CD14-positive monocyte (primary cell): Measurements from ENCODE around the gene RNFT2. TPM values are rescaled to one million over a fixed set of nuclear protein-coding genes. Genes with fewer than 3 reads are reported as not detected.

ENCODE experiments used
- DNase-seq, 3 donors: peaks; one replicate each; pipeline ENCODE4 v3.0.0-alpha.2; 2011 to 2022
- H2AFZ ChIP-seq: 2 replicates; pipeline ENCODE4 v1.6.0; 2012; ENCODE audit warnings: mild to moderate bottlenecking, low read depth, low read length, inconsistent platforms; ENCODE audit not compliant: insufficient read depth, poor library complexity, severe bottlenecking
- H3K27ac ChIP-seq, 2 donors: 1 replicate in 1 of 2; 2 replicates in 1 of 2; pipeline ENCODE4 v1.5.1; 2012 to 2013; ENCODE audit warnings: low read length in 2 of 2, control low read depth in 1 of 2, inconsistent platforms in 1 of 2, low read depth in 1 of 2, mild to moderate bottlenecking in 1 of 2
- H3K27me3 ChIP-seq, 2 donors: one replicate each; pipeline versions ENCODE4 v1.6.0 to v1.6.1; 2011 to 2013; ENCODE audit warnings: low read length in 2 of 2; ENCODE audit not compliant: control insufficient read depth in 2 of 2, insufficient read depth in 2 of 2
- H3K36me3 ChIP-seq, 2 donors: replicated peaks in 1 of 2; 1 replicate in 1 of 2; 2 replicates in 1 of 2; pipeline versions ENCODE4 v1.5.1 to v1.6.1; 2012 to 2013; ENCODE audit warnings: low read length in 2 of 2, control low read depth in 1 of 2, inconsistent platforms in 1 of 2, mild to moderate bottlenecking in 1 of 2; ENCODE audit not compliant: insufficient read depth in 2 of 2, control insufficient read depth in 1 of 2
- H3K4me1 ChIP-seq, 2 donors: 1 replicate in 1 of 2; 2 replicates in 1 of 2; pipeline versions ENCODE4 v1.5.1 to v1.6.1; 2012 to 2013; ENCODE audit warnings: low read length in 2 of 2, control low read depth in 1 of 2, inconsistent platforms in 1 of 2, mild to moderate bottlenecking in 1 of 2, moderate library complexity in 1 of 2; ENCODE audit not compliant: insufficient read depth in 2 of 2, control insufficient read depth in 1 of 2
- H3K4me2 ChIP-seq: replicated peaks from 2 replicates; pipeline ENCODE3; 2012; ENCODE audit warnings: low read length, moderate library complexity, mild to moderate bottlenecking; ENCODE audit not compliant: poor library complexity, severe bottlenecking; ENCODE audit errors: extremely low read depth
- H3K4me3 ChIP-seq, 3 experiments: fragments of 200-600 bp in 1 of 3; sonication (generic) in 1 of 3; replicated peaks in 1 of 3; 1 replicate in 2 of 3; 2 replicates in 1 of 3; pipeline ENCODE4 v1.5.1; 2011 to 2013; ENCODE audit warnings: low read length in 3 of 3, mild to moderate bottlenecking in 3 of 3, control low read depth in 2 of 3, low read depth in 2 of 3, inconsistent platforms in 1 of 3, moderate library complexity in 1 of 3
- H3K79me2 ChIP-seq: 2 replicates; pipeline ENCODE4 v1.6.0; 2012; ENCODE audit warnings: mild to moderate bottlenecking, control low read depth, inconsistent platforms, low read length, moderate library complexity; ENCODE audit not compliant: insufficient read depth
- H3K9ac ChIP-seq: 2 replicates; pipeline ENCODE4 v1.6.0; 2017; ENCODE audit warnings: low read length, mild to moderate bottlenecking; ENCODE audit not compliant: insufficient read depth, poor library complexity, severe bottlenecking
- H3K9me3 ChIP-seq, 2 donors: replicated peaks in 1 of 2; 1 replicate in 1 of 2; 2 replicates in 1 of 2; pipeline versions ENCODE4 v1.5.1 to v1.6.1; 2012 to 2013; ENCODE audit warnings: low read length in 2 of 2, control low read depth in 1 of 2; ENCODE audit not compliant: control insufficient read depth in 1 of 2, insufficient read depth in 1 of 2
- H4K20me1 ChIP-seq: 2 replicates; pipeline ENCODE4 v1.6.0; 2012; ENCODE audit warnings: mild to moderate bottlenecking, low read length, control low read depth, moderate library complexity; ENCODE audit not compliant: insufficient read depth
- H3K27ac Mint-ChIP-seq, 7 donors: one replicate each; pipeline ENCODE4 v1.8.0; 2020; ENCODE audit warnings: mild to moderate bottlenecking in 7 of 7, mixed read lengths in 7 of 7, moderate library complexity in 6 of 7, inconsistent platforms in 2 of 7
- H3K27me3 Mint-ChIP-seq, 3 donors: one replicate each; pipeline ENCODE4 v1.8.0; 2021 to 2022; ENCODE audit warnings: low read depth in 3 of 3, mild to moderate bottlenecking in 3 of 3, mixed read lengths in 3 of 3, moderate library complexity in 3 of 3, inconsistent platforms in 1 of 3
- H3K36me3 Mint-ChIP-seq, 2 donors: one replicate each; pipeline ENCODE4 v1.8.0; 2020; ENCODE audit warnings: mixed read lengths in 2 of 2, inconsistent platforms in 1 of 2, mild to moderate bottlenecking in 1 of 2
- H3K4me1 Mint-ChIP-seq: one replicate; pipeline ENCODE4 v1.8.0; 2020; ENCODE audit warnings: mild to moderate bottlenecking, mixed read lengths
- H3K4me3 Mint-ChIP-seq, 2 donors: one replicate each; pipeline ENCODE4 v1.8.0; 2020; ENCODE audit warnings: mild to moderate bottlenecking in 2 of 2, mixed read lengths in 2 of 2, moderate library complexity in 1 of 2
- H3K9me3 Mint-ChIP-seq, 7 donors: one replicate each; pipeline ENCODE4 v1.8.0; 2020 to 2022; ENCODE audit warnings: mixed read lengths in 7 of 7, mild to moderate bottlenecking in 6 of 7, moderate library complexity in 6 of 7, inconsistent platforms in 2 of 7
- WGBS: methylation state at CpG from one replicate; pipeline ENCODE4 v1.1.5; 2013; ENCODE audit warnings: missing lambda C conversion rate; ENCODE audit not compliant: insufficient coverage; 5-methylcytosine and 5-hydroxymethylcytosine counted together
- intact Hi-C, 2 donors: fragments of 100-400 bp; cut with micrococcal nuclease; formaldehyde crosslinking; loops; one replicate each; pipeline versions ENCODE4 v1.15.0 to v1.15.1; 2023
- polyA plus RNA-seq, 3 donors: library from polyadenylated mRNA; depleted of rRNA in 1 of 3; unstranded in 2 of 3; stranded (reverse) in 1 of 3; fragments of 300-500 nt in 2 of 3; fragments of >200 nt in 1 of 3; fragmentation: Illumina TruSeq in 2 of 3; gene quantifications; 1 replicate in 2 of 3; 2 replicates in 1 of 3; pipeline ENCODE4 v1.2.3, GENCODE V29; 2012 to 2021
- TF ChIP-seq, protein P1 (sequence below): fragments of 200-600 bp; IDR thresholded peaks from one replicate; pipeline ENCODE4 v1.8.0; 2022; ENCODE audit warnings: antibody characterized with exemption, mild to moderate bottlenecking

Gene RNFT2
- polyA plus RNA-seq, 3 donors = 0.05 TPM; not detected in 2

- Histone ChIP-seq H3K79me2 (peaks cover 56% of the 10 kb centered on the region), H3K9me3 (no peaks in the 10 kb centered on the region), H4K20me1 (peaks cover 46% of the 10 kb centered on the region), H3K4me2 (no peak overlapping the region), H3K9ac (no peak overlapping the region), H3K27me3 (peaks cover 0 to 3% of the 10 kb centered on the region in 2 donors), H2AFZ (no peak overlapping the region), H3K27ac (no peak overlapping the region), H3K36me3 (peaks cover 18 to 42% of the 10 kb centered on the region in 2 donors), H3K4me1 (peaks cover 15 to 26% of the 10 kb centered on the region in 2 donors), H3K4me3 (no peak overlapping the region)
- Mint-ChIP-seq H3K9me3 (no peaks in the 10 kb centered on the region), H3K4me1 (peaks cover 22% of the 10 kb centered on the region), H3K27ac (peak overlapping the region in 1 of 7 donors; percentile 1), H3K36me3 (peaks cover 22 to 30% of the 10 kb centered on the region in 2 donors), H3K27me3 (peaks cover 0 to 8% (median 3%) of the 10 kb centered on the region in 3 donors), H3K4me3 (no peak overlapping the region)
- 100% methylated on average over 2 of the region's 5 CpGs for WGBS
- TF ChIP-seq, protein P1, sequence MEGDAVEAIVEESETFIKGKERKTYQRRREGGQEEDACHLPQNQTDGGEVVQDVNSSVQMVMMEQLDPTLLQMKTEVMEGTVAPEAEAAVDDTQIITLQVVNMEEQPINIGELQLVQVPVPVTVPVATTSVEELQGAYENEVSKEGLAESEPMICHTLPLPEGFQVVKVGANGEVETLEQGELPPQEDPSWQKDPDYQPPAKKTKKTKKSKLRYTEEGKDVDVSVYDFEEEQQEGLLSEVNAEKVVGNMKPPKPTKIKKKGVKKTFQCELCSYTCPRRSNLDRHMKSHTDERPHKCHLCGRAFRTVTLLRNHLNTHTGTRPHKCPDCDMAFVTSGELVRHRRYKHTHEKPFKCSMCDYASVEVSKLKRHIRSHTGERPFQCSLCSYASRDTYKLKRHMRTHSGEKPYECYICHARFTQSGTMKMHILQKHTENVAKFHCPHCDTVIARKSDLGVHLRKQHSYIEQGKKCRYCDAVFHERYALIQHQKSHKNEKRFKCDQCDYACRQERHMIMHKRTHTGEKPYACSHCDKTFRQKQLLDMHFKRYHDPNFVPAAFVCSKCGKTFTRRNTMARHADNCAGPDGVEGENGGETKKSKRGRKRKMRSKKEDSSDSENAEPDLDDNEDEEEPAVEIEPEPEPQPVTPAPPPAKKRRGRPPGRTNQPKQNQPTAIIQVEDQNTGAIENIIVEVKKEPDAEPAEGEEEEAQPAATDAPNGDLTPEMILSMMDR = no peak
- DNase-seq = no peak
- intact Hi-C loops = no loop called here
These were observed 3.9 kb upstream of the RNFT2 start for GRCh38 chr12:116734156-116734768.

DNA sequence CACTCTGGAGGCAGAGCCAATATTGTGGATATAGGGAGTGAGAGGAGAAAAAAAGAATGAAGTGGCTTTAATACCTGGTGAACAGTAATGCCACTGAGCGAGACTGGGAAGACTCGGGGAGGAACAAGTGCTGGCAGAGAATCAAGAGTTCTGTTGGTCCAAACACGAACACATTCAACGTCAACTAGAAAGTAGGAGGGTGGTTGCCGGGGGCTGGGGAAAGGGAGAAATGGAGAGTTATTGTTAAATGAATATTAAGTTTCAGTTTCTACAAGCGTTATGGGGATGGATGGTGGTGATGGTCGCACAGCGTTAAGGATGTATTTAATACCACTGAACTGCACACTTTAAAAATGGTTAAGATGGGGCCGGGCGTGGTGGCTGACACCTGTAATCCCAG lies 3.0 kb upstream of the RNFT2 start:
- Mint-ChIP-seq H3K4me3 (no peak overlapping the region), H3K36me3 (peaks cover 20 to 28% of the 10 kb centered on the region in 2 donors), H3K9me3 (peaks cover 0 to 2% (median 0%) of the 10 kb centered on the region in 7 donors), H3K27me3 (peaks cover 2 to 10% (median 6%) of the 10 kb centered on the region in 3 donors), H3K4me1 (peaks cover 22% of the 10 kb centered on the region), H3K27ac (peak overlapping the region in 2 of 7 donors; percentile 14 to 25)
- Histone ChIP-seq H2AFZ (no peak overlapping the region), H3K9ac (no peak overlapping the region), H3K4me3 (no peak overlapping the region), H3K4me2 (no peak overlapping the region), H3K9me3 (no peaks in the 10 kb centered on the region), H3K27ac (no peak overlapping the region), H3K27me3 (peaks cover 3% of the 10 kb centered on the region in 2 donors), H3K36me3 (peaks cover 18 to 42% of the 10 kb centered on the region in 2 donors), H4K20me1 (peaks cover 46% of the 10 kb centered on the region), H3K4me1 (peaks cover 15 to 26% of the 10 kb centered on the region in 2 donors), H3K79me2 (peaks cover 52% of the 10 kb centered on the region)
- DNase-seq = no peak
- intact Hi-C loops = loop anchor here in 1 of 2 donors (5.0 kb wide), 1 partner anchor 82 kb away; no protein-coding TSS in a partner anchor
- 98% methylated on average over 5 of the region's 10 CpGs for WGBS
- TF ChIP-seq, protein P1 = no peak
